NCI-H345 treated with DMSO at 0.1 percent for 48 hours (cell line): ENCODE data around the gene ZNF561.
"Not testable (repeated sequence)": the region's sequence is repeated elsewhere in the genome, so short reads cannot be mapped to it uniquely, and the experiment has no call there.

ENCODE experiments used
- DNase-seq: peaks from one replicate; lab custom pipeline; 2025; ENCODE audit not compliant: unreplicated experiment; lab: John Stamatoyannopoulos, UW

ZNF561 gene

DNA sequence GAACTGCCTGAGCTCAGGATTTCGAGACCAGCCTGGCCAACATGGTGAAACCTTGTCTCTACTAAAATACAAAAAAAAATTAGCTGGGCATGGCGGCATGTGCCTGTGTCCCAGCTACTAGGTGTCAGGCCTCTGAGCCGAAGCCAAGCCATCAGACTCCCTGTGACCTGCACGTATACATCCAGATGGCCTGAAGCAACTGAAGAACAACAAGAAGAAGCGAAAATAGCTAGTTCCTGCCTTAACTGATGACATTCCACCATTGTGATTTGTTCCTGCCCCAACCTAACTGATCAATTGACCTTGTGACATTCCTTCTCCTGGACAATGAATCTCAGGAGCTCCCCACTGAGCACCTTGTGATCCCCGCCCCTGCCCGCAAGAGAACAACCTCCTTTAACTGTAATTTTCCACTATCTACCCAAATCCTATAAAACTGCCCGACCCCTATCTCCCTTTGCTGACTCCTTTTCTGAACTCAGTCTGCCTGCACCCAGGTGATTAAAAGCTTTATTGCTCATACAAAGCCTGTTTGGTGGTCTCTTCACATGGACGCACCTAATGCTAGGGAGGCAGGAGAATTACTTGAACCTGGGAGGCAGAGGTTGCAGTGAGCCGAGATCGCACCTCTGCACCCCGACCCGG lies 38.8 kb downstream of the ZNF561 start:
- DNase-seq: not testable (repeated sequence)

- DNase-seq: no peak
Measured at GRCh38 chr19:9580728-9581127, 40.3 kb downstream of the ZNF561 start.

DNA sequence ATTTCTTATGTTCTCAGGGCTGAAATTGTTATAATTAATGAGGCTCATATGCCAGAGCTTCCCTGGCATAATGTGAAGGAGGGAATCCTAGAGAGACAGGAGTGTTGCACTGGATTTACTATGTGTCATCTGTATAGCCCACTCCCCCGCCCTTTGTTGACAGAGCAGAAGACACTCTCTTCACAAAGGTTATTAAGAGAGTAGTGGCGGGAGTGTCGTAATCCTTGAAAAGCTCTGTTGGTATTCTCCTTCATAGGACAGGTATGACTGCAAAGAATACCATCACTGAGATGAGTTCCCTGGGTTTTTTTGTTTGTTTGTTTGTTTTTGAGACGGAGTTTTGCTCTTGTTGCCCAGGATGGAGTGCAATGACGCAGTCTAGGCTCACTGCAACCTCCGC lies 50.8 kb downstream of the ZNF561 start:
- DNase-seq: no peak

GRCh38 chr19:9566729-9567128 lies 54.3 kb downstream of the ZNF561 start:
- DNase-seq: no peak

DNA sequence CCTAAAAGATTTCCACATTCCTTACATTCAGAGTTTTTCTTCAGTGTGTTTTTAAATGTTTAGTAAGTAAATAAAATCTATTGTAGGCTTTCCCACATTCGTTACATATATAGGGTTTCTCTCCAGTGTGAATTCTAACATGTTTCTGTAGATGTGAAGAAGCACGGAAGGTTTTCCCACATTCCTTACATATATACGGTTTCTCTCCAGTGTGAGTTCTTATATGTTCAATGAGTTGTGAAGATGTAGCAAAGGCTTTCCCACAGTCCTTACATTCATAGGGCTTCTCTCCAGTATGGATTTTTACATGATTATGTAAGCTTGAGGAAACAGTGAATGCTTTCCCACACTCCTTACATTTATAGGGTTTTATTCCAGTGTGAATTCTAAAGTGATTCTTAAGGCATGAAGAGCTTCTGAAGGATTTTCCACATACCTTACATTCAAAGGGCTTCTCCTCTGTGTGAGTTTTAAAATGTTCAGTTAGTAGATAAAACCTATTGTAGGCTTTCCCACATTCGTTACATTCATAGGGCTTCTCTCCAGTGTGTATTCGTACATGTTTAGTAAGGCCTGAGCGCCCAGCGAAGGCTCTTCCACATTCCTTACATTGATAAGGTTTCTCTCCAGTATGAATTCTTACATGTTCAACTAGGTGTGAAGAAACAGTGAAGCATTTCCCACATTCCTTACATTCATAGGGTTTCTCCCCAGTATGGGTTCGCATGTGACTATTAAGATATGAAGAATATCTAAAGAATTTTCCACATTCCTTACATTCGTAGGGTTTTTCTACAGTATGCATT lies 54.9 kb downstream of the ZNF561 start:
- no peak for DNase-seq
